Natural killer cell (primary cell): ENCODE data around the gene NWD2. TPM values are rescaled to one million over a fixed set of nuclear protein-coding genes. Genes with fewer than 3 reads are reported as not detected.

Source experiments
- ATAC-seq, 3 donors: fragments of 150-1000 bp in 2 of 3; fragments of 200-7000 bp in 1 of 3; cut with Tn5 transposase; 1 replicate in 1 of 3; 2 replicates in 2 of 3; pipeline ENCODE4 v1.10.0; 2021; ENCODE audit warnings: mild to moderate bottlenecking in 2 of 3, moderate library complexity in 2 of 3
- DNase-seq, 2 donors: peaks; one replicate each; pipeline versions ENCODE4 v3.0.0 to v3.0.0-alpha.2; 2013 to 2021; ENCODE audit warnings: mixed read lengths in 1 of 2
- H3K27ac ChIP-seq: one replicate; pipeline ENCODE4 v1.5.1; 2013; ENCODE audit warnings: mild to moderate bottlenecking, low read length
- H3K27me3 ChIP-seq: one replicate; pipeline ENCODE4 v1.6.1; 2013; ENCODE audit warnings: low read length; ENCODE audit not compliant: control insufficient read depth, insufficient read depth
- H3K36me3 ChIP-seq: one replicate; pipeline ENCODE4 v1.6.1; 2013; ENCODE audit warnings: low read length; ENCODE audit not compliant: control insufficient read depth, insufficient read depth
- H3K4me1 ChIP-seq: one replicate; pipeline ENCODE4 v1.6.1; 2013; ENCODE audit warnings: low read length; ENCODE audit not compliant: control insufficient read depth, insufficient read depth
- H3K4me3 ChIP-seq: one replicate; pipeline ENCODE4 v1.5.1; 2013; ENCODE audit warnings: low read length
- H3K9me3 ChIP-seq: one replicate; pipeline ENCODE4 v1.6.1; 2013; ENCODE audit warnings: low read length; ENCODE audit not compliant: control insufficient read depth, insufficient read depth
- H3K27ac Mint-ChIP-seq, 2 donors: one replicate each; pipeline ENCODE4 v1.8.0; 2022; ENCODE audit warnings: mild to moderate bottlenecking in 2 of 2, mixed read lengths in 2 of 2, moderate library complexity in 1 of 2
- H3K27me3 Mint-ChIP-seq, 2 donors: one replicate each; pipeline ENCODE4 v1.8.0; 2022; ENCODE audit warnings: low read depth in 2 of 2, mixed read lengths in 2 of 2
- H3K36me3 Mint-ChIP-seq: one replicate; pipeline ENCODE4 v1.8.0; 2022; ENCODE audit warnings: mixed read lengths
- H3K4me1 Mint-ChIP-seq, 2 donors: one replicate each; pipeline ENCODE4 v1.8.0; 2022; ENCODE audit warnings: mixed read lengths in 2 of 2
- H3K4me3 Mint-ChIP-seq: one replicate; pipeline ENCODE4 v1.8.0; 2022; ENCODE audit warnings: mild to moderate bottlenecking, moderate library complexity, mixed read lengths
- H3K9me3 Mint-ChIP-seq, 2 donors: one replicate each; pipeline ENCODE4 v1.8.0; 2022; ENCODE audit warnings: mixed read lengths in 2 of 2
- WGBS: methylation state at CpG from one replicate; pipeline ENCODE4 v1.1.7; 2013; ENCODE audit warnings: missing lambda C conversion rate; ENCODE audit not compliant: insufficient coverage; 5-methylcytosine and 5-hydroxymethylcytosine counted together
- intact Hi-C: fragments of 100-400 bp; cut with micrococcal nuclease; formaldehyde crosslinking; loops from one replicate; pipeline ENCODE4 v1.14.2; 2022
- total RNA-seq, 4 donors: library from RNA; stranded (reverse); fragments of 120-200 nt in 1 of 4; gene quantifications; one replicate each; pipeline versions ENCODE4 v1.2.3 to v1.2.4, GENCODE V29; 2013 to 2022
- TF ChIP-seq, protein P1 (sequence below): fragments of 200-600 bp; IDR thresholded peaks from one replicate; pipeline ENCODE4 v1.8.0; 2022; ENCODE audit warnings: antibody characterized with exemption

The NWD2 gene
- total RNA-seq, 3 donors from 2014 or later (not counting 1 experiment from before 2014, with no cell fraction given): not detected

DNA sequence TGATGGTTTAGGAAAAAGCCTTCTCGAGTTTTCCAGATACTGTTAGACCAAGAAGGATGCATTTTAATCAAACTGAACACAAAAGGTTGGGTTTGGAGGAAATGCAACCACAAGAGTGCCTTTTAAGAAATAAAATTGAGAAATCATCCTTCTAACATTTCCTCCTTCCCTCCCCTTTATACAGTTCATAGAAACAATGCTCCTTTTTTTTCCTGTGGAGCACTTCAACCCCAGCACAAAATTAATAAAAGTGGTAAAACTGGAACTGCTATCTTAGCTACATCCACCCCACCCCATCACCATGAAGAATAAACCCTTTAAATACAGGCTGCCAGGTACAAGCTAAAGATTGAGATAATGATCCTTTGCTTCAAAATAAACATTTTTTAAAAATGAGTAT, 230.5 kb downstream of the NWD2 start:
- no peaks in the 10 kb centered on the region for H3K36me3 ChIP-seq
- TF ChIP-seq, protein P1, sequence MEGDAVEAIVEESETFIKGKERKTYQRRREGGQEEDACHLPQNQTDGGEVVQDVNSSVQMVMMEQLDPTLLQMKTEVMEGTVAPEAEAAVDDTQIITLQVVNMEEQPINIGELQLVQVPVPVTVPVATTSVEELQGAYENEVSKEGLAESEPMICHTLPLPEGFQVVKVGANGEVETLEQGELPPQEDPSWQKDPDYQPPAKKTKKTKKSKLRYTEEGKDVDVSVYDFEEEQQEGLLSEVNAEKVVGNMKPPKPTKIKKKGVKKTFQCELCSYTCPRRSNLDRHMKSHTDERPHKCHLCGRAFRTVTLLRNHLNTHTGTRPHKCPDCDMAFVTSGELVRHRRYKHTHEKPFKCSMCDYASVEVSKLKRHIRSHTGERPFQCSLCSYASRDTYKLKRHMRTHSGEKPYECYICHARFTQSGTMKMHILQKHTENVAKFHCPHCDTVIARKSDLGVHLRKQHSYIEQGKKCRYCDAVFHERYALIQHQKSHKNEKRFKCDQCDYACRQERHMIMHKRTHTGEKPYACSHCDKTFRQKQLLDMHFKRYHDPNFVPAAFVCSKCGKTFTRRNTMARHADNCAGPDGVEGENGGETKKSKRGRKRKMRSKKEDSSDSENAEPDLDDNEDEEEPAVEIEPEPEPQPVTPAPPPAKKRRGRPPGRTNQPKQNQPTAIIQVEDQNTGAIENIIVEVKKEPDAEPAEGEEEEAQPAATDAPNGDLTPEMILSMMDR: no peak
- Mint-ChIP-seq H3K27me3 (peaks cover 18 to 31% of the 10 kb centered on the region in 2 donors), H3K4me3 (no peak overlapping the region), H3K9me3 (no peaks in the 10 kb centered on the region), H3K27ac (no peak overlapping the region), H3K36me3 (no peaks in the 10 kb centered on the region), H3K4me1 (no peaks in the 10 kb centered on the region)
- no peak for DNase-seq
- H3K9me3 ChIP-seq: no peaks in the 10 kb centered on the region
- intact Hi-C loops: no loop called here
- no peak overlapping the region for H3K27ac ChIP-seq
- no peaks in the 10 kb centered on the region for H3K27me3 ChIP-seq
- 0% methylated on average over 1 of the region's 1 CpG for WGBS
- no peak overlapping the region for H3K4me3 ChIP-seq
- H3K4me1 ChIP-seq: no peaks in the 10 kb centered on the region
- no peak for ATAC-seq

DNA sequence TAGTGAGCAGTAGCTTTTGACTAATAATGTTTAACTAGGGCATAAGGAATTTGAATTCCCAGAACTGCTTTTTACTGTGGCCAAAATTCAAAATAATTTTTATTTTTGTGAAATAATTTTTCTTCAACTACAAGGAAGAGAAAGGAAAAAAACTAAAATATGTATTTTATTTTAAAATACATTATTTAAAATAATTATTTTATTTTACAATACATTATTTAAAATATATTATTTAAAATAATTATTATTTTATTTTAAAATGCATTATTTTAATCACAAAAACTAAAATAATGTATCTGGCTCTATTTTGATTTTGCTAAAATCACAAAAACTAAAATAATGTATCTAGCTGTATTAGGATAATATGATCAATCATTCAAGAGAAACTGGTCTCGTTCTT, 231.2 kb downstream of the NWD2 start:
- intact Hi-C loops: no loop called here
- Mint-ChIP-seq H3K9me3 (no peaks in the 10 kb centered on the region), H3K4me3 (no peak overlapping the region), H3K27me3 (peaks cover 18 to 29% of the 10 kb centered on the region in 2 donors), H3K36me3 (no peaks in the 10 kb centered on the region), H3K27ac (no peak overlapping the region), H3K4me1 (no peaks in the 10 kb centered on the region)
- no peak overlapping the region for H3K27ac ChIP-seq
- no peaks in the 10 kb centered on the region for H3K36me3 ChIP-seq
- ATAC-seq (no peak), DNase-seq (no peak)
- H3K27me3 ChIP-seq: no peaks in the 10 kb centered on the region
- TF ChIP-seq, protein P1: no peak
- no peak overlapping the region for H3K4me3 ChIP-seq
- no peaks in the 10 kb centered on the region for H3K9me3 ChIP-seq
- H3K4me1 ChIP-seq: no peaks in the 10 kb centered on the region
- WGBS: no CpG with 5 or more reads among the region's 1 CpG

DNA sequence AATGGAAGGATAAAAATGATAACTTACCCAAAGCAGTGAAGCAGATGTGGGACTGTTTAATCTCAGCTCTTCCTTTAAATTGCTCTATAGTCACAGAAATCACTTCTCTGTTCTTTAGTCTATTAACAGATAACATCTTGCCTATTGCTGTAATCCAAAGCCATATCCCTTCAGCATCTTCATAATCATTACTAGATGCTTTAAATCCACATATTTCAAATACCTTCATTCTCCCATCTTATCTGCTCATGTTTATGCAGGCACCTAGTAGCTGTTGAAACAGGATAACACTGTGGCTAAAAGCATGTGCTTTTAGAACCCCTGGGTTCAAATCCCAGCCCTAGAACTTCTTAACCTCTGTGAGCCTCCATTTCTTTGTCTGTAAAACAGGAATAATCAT, 231.7 kb downstream of the NWD2 start:
- ATAC-seq: no peak

DNA sequence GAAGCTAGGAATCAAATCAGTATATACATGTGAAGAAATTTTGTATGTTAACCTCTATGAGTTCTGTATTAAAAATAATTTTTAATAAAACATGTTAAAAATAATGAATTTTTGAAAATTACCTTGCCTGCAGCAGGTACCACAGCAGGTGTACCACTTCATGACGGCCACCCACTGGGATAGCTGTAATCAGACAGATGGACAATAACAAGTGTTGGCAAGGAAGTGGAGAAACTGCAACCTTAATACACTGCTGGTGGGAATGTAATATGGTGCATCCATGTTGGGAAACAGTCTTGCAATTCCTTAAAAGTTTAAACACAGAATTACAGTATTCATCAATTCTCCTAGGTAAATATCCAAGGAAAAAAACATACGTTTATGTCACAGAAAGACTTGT, 232.1 kb downstream of the NWD2 start:
- Mint-ChIP-seq H3K4me3 (no peak overlapping the region), H3K4me1 (no peaks in the 10 kb centered on the region), H3K27me3 (peaks cover 18 to 29% of the 10 kb centered on the region in 2 donors), H3K9me3 (no peaks in the 10 kb centered on the region), H3K27ac (no peak overlapping the region), H3K36me3 (no peaks in the 10 kb centered on the region)
- no peaks in the 10 kb centered on the region for H3K27me3 ChIP-seq
- no peak for DNase-seq
- TF ChIP-seq, protein P1: no peak
- no peaks in the 10 kb centered on the region for H3K4me1 ChIP-seq
- no peak overlapping the region for H3K4me3 ChIP-seq
- intact Hi-C loops: no loop called here
- no peak overlapping the region for H3K27ac ChIP-seq
- H3K36me3 ChIP-seq: no peaks in the 10 kb centered on the region
- WGBS: 80% methylated on average over 1 of the region's 2 CpGs
- ATAC-seq: no peak
- no peaks in the 10 kb centered on the region for H3K9me3 ChIP-seq

More for the DNA sequence above, 231.7 kb downstream of the NWD2 start:
- no peak overlapping the region for H3K27ac ChIP-seq
- DNase-seq: no peak
- Mint-ChIP-seq H3K4me3 (no peak overlapping the region), H3K9me3 (no peaks in the 10 kb centered on the region), H3K27me3 (peaks cover 18 to 29% of the 10 kb centered on the region in 2 donors), H3K27ac (no peak overlapping the region), H3K36me3 (no peaks in the 10 kb centered on the region), H3K4me1 (no peaks in the 10 kb centered on the region)
- intact Hi-C loops: no loop called here
- TF ChIP-seq, protein P1: no peak
- no peaks in the 10 kb centered on the region for H3K9me3 ChIP-seq
- no peaks in the 10 kb centered on the region for H3K4me1 ChIP-seq
- H3K27me3 ChIP-seq: no peaks in the 10 kb centered on the region
- H3K36me3 ChIP-seq: no peaks in the 10 kb centered on the region
- no peak overlapping the region for H3K4me3 ChIP-seq
